ENCODE results near the gene KIAA0930.

DNA sequence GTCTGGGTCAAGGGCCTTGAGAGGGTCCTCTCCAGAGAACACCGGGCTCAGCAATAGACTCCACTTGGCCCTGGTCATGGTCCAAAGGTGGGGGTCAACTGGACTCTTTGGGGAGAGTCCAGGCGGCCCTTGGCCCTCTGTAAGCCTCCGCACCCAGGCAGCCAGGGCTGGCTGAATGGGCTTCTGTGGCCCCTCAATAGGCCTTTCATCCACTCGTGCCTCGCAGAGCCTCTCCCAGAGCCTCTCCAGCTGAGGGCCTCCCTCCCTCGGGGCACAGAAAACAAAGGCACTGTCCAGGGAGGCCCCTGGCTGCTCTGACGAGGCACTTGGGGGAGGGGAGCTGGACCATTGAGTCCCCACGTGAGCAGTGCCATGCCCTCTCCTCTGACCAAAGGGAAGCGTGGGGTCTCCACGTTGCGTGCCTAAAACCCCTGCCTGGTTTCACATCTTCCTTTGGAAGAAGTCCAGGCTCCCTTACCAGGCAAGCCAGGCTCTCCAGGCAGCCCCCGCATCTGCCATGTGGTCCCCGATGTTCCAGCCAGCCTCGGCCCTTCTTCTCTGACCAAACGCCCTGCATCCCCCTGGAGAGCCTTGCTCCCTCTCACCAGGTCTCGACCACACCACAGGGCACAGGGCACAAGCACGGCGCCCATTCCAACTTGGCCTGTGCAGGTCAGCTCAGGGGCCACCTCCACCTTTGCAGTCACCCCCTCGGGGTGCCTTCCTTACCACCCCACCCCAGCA, 15.5 kb downstream of the KIAA0930 start:
- TF ChIP-seq, protein P1, sequence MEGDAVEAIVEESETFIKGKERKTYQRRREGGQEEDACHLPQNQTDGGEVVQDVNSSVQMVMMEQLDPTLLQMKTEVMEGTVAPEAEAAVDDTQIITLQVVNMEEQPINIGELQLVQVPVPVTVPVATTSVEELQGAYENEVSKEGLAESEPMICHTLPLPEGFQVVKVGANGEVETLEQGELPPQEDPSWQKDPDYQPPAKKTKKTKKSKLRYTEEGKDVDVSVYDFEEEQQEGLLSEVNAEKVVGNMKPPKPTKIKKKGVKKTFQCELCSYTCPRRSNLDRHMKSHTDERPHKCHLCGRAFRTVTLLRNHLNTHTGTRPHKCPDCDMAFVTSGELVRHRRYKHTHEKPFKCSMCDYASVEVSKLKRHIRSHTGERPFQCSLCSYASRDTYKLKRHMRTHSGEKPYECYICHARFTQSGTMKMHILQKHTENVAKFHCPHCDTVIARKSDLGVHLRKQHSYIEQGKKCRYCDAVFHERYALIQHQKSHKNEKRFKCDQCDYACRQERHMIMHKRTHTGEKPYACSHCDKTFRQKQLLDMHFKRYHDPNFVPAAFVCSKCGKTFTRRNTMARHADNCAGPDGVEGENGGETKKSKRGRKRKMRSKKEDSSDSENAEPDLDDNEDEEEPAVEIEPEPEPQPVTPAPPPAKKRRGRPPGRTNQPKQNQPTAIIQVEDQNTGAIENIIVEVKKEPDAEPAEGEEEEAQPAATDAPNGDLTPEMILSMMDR (conservative IDR thresholded peaks at IDR 0.05; ENCODE audit: low read depth, low read length), result no peak
- TF ChIP-seq POLR2A (IDR thresholded peaks at IDR 0.05; ENCODE audit: low read depth, low read length) (no peak), RCOR1 (IDR thresholded peaks at IDR 0.05; ENCODE audit: insufficient replicate concordance, low read length) (no peak), MXI1 (IDR thresholded peaks at IDR 0.05; ENCODE audit: borderline replicate concordance, low read depth, low read length) (no peak), RFX5 (IDR thresholded peaks at IDR 0.05; ENCODE audit: low read depth, low read length) (no peak), RAD21 (IDR thresholded peaks at IDR 0.05; ENCODE audit: low read length) (no peak), SMC3 (IDR thresholded peaks at IDR 0.05; ENCODE audit: low read depth, low read length) (no peak)
